Measurements from ENCODE around the gene LLCFC1. TPM values are rescaled to one million over a fixed set of nuclear protein-coding genes. Genes with fewer than 3 reads are reported as not detected.
"Not testable (repeated sequence)": the region's sequence is repeated elsewhere in the genome, so short reads cannot be mapped to it uniquely, and the experiment has no call there.

LLCFC1 gene
- total RNA-seq, 1 experiment from 2014 or later, result not detected

DNA sequence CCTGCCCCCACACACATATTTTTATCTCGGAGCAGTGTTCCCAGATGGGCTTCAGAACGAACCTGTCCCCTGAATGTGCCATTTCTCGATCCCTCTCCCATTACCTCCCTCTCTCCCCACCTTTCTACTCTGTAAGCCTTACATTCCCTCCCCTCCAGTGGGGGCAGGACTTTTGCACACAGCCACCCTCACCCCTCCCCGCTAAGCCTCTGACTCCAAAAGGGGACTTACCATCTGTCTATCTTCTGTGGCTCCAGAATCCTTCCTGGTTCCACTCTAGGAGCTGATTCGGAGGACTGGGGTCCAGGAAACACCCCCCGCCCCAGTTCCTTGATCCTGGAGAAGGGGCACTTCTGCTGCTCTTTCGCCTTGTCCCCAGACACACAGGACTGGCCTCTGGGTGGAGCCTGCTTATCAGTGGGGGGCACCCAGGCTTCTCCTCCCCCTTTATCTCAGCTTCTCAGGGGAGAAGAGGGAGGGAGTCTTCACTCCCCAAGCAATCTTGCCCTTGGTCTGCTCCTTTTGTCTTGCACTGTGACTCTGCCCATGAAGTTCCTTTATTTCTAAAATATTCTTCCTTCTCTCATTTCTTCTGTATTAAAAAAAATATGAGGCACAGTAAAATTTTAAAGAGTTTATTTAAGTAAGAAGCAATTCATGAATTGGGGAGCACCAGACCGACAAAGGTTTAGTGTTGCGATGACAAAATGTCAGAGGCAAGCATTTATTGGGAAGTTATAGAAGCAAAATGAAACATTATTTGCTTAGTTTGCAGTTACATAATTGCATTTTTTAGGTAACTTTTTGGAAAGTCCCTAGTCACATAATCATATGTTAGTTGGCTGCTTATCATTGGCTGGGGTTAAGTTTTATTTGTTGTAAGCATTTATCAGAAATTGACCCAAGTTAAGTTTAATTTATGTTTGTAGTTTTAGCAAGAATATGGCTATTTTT lies 23.0 kb downstream of the LLCFC1 start, which contains the start of gene KEL:
Gene KEL (minus strand): TSS at position 391 of the 954 bp plus-strand sequence. CDS start 157 bp downstream, at position 234.
- in situ Hi-C loops (cut with HindIII; ENCODE audit: low pct_unique_long_range_greater_than_20kb, low sequenced_read_pairs), result no loop called here
- no peak for DNase-seq (ENCODE audit: low read depth, low spot score)

DNA sequence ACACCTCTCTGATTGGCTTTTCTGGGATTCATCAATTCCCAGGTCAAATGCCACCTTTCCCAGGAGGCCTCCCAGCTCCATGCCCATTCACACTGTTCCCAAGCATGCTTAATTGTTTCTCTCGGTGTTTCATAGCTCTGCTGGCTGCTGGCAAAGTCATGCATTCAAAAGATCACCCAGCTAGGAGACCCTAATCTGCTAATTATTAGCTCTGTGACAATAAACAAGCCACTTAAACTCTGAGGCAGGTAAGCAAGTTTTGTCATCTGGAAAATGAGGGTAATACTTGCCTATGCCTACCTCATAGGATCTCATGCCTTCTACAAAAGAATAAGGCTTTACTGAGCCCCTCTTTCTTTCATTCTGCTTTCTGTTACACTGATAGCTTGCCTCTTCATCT lies 23.7 kb downstream of the LLCFC1 start:
- no peak for DNase-seq (ENCODE audit: low read depth, low spot score)
- in situ Hi-C loops (cut with HindIII; ENCODE audit: low pct_unique_long_range_greater_than_20kb, low sequenced_read_pairs), result no loop called here

DNA sequence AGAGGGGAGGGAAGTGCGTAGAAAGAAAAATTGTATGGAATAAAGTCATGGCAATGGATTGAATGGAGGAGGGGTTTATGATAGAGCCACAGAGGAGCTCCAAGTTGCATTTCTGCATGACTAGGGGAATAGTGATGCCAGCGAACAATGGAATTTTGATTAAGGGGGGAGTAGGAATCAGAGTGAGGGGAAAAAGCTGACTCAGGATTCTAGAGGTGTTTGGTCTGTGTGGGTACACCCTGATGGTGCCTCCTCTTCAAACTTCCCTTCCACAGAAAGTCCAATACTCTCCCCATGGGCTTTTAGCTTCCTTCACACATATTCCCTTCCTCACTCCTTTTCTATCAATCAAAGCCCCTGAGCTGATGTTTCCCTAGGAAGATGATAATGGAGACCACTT lies 24.7 kb downstream of the LLCFC1 start:
- in situ Hi-C loops (cut with HindIII; ENCODE audit: low pct_unique_long_range_greater_than_20kb, low sequenced_read_pairs), result no loop called here
- DNase-seq (ENCODE audit: low read depth, low spot score), result no peak

DNA sequence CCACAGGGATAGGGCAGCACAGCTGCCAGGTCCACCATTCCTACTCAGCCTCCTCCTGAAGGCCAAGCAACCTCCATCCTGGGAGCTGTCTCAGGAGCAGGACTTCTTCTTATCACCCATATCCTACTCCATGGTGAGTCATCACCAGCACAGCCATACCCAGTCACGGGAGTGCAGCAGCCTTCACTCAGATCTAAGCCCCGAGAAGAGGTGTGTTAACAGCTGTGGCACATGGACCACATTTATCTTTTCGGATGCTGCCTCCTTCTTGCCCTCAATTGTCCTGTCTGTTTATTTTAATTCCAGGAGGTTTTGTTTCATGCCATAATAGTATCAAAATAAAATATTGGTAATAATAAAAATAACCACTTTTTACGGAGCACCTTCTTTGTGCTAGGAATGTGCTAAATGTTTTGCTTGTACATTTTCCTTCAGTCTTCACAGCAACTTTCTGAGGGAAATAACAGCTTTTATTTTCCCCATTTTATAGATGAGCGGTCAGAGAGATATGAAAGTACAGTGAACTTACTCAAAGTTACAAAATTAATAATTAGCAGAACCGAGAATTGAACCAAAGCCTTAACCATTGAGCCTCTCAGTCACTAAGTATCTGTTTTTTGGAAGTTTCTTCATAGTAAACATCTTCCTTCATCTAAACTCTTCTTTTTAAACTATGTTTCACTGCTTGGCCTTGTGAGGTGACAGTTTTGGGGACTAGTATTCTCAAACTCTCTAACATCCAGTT lies 25.4 kb downstream of the LLCFC1 start:
- DNase-seq (ENCODE audit: low read depth, low spot score), result no peak
- in situ Hi-C loops (cut with HindIII; ENCODE audit: low pct_unique_long_range_greater_than_20kb, low sequenced_read_pairs), result no loop called here

- DNase-seq (ENCODE audit: low read depth, low spot score), result no peak
- in situ Hi-C loops (cut with HindIII; ENCODE audit: low pct_unique_long_range_greater_than_20kb, low sequenced_read_pairs), result no loop called here
Observed at GRCh38 chr7:142968229-142968628, 28.9 kb downstream of the LLCFC1 start.

DNA sequence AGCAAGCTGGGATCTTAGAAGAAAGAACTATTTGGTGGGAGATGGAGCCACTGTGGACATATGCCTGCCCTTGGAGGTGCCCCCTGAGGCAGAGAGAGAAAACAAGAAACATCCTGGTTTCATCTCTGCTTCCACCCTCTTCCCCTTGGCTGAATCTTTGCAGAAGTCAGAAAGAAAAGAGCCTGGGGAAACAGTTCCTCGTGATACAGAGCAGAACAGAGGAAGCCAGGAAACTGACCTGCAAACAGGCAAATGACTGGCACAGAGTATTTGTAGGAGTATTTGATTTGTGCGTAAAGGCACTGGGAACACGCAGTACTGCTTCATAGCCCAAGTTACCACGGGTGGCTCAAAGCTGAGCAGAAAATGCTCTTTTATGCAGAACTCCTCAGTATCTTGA lies 29.9 kb downstream of the LLCFC1 start:
- in situ Hi-C loops (cut with HindIII; ENCODE audit: low pct_unique_long_range_greater_than_20kb, low sequenced_read_pairs), result no loop called here
- no peak for DNase-seq (ENCODE audit: low read depth, low spot score)

DNA sequence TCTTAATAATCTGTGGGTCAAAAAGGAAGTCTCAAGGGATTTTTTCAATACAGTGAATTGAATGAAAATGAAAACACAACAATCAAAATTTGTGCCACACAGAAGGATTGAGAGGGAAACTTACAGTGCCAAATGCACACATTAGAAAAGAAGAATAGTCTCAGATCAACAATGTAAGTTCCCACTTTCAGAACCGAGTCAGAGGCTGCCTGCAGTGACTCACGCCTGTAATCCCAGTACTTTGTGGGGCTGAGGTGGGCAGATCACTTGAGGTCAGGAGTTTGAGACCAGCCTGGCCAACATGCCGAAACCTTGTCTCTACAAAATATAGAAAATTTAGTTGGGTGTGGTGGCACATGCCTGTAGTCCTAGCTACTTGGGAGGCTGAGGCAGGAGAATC lies 35.3 kb downstream of the LLCFC1 start:
- in situ Hi-C loops (cut with HindIII; ENCODE audit: low pct_unique_long_range_greater_than_20kb, low sequenced_read_pairs), result no loop called here
- DNase-seq (ENCODE audit: low read depth, low spot score), result no peak

GRCh38 chr7:142978402-142978801 lies 39.1 kb downstream of the LLCFC1 start:
- DNase-seq (ENCODE audit: low read depth, low spot score); in situ Hi-C loops (cut with HindIII; ENCODE audit: low pct_unique_long_range_greater_than_20kb, low sequenced_read_pairs): not testable (repeated sequence)

DNA sequence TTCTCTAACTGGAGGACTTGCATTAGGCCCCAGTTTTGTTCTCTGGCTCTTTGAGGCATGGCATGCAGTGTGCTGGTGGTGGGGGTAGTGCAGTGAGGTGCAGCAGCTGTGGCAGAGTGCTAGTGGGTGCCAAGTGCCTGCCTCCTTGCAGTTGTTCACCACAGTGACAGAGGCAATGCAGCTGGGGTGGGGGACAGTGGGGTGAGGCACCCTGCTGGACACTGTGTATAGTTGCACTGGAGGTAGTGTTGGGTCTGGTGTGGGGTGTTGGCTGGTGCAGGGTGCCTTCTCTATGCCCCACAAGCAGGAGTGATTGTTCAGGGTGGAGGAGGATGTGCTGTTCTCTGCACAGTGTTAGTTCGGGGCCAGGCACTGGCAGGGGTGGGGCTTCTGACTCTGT lies 44.5 kb downstream of the LLCFC1 start:
- no peak for DNase-seq (ENCODE audit: low read depth, low spot score)
- in situ Hi-C loops (cut with HindIII; ENCODE audit: low pct_unique_long_range_greater_than_20kb, low sequenced_read_pairs), result no loop called here

DNA sequence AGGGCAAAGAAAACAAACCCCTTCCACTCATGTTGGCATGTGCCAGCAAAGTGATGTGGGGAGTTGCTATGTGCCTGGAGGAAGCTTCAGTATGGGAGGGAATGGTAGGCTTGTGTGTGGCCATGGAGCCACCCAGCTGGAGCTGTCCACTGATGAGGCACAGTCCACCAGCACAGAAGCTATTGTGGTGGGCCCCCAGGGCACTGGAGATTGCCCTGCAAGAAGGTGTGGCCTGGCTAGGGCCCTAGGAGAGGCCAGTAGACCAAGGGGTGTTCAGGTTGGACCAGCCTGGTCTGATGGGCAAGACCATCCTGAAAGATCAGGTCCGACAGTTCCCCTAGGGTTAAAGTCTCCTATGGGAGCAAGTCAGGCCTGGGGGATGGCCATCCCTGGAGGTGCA lies 45.0 kb downstream of the LLCFC1 start:
- in situ Hi-C loops (cut with HindIII; ENCODE audit: low pct_unique_long_range_greater_than_20kb, low sequenced_read_pairs), result no loop called here
- DNase-seq (ENCODE audit: low read depth, low spot score), result no peak

Other genes with a start within 250 kb of the LLCFC1 start
- not detected in 2 replicates for gene PRSS1, start 190.0 kb upstream of the LLCFC1 start, total RNA-seq (2014; rRNA removed; shearing (Covaris generic))
- gene PRSS2, start 168.5 kb upstream of the LLCFC1 start, total RNA-seq (2014; rRNA removed; shearing (Covaris generic)), result not detected in 2 replicates
- gene EPHB6, start 84.4 kb upstream of the LLCFC1 start, total RNA-seq (2014; rRNA removed; shearing (Covaris generic)), result 0.48 and 0.59 TPM in 2 replicates
- gene TRPV6, start 53.7 kb upstream of the LLCFC1 start, total RNA-seq (2014; rRNA removed; shearing (Covaris generic)), result 0.11 TPM in 1 of 2 replicates, not detected in the other
- gene TRPV5, start 5.7 kb upstream of the LLCFC1 start, total RNA-seq (2014; rRNA removed; shearing (Covaris generic)), result not detected in 2 replicates
- 2.2 TPM in 1 of 2 replicates, not detected in the other for gene KEL, start 22.9 kb downstream of the LLCFC1 start, total RNA-seq (2014; rRNA removed; shearing (Covaris generic))
- gene OR9A2, start 87.6 kb downstream of the LLCFC1 start, total RNA-seq (2014; rRNA removed; shearing (Covaris generic)), result not detected in 2 replicates
- not detected in 2 replicates for gene OR6V1, start 112.9 kb downstream of the LLCFC1 start, total RNA-seq (2014; rRNA removed; shearing (Covaris generic))
- gene PIP, start 192.6 kb downstream of the LLCFC1 start, total RNA-seq (2014; rRNA removed; shearing (Covaris generic)), result not detected in 2 replicates
- not detected in 2 replicates for gene TAS2R39, start 243.9 kb downstream of the LLCFC1 start, total RNA-seq (2014; rRNA removed; shearing (Covaris generic))

Data from SK-MEL-5 (cell line).